NCI-H774 (cell line): Measurements from ENCODE around the gene HSF5.
"Not testable (repeated sequence)": the region's sequence is repeated elsewhere in the genome, so short reads cannot be mapped to it uniquely, and the experiment has no call there.

Source experiments
- DNase-seq: peaks from one replicate; lab custom pipeline; 2025; lab: John Stamatoyannopoulos, UW

HSF5 gene

GRCh38 chr17:58412961-58413586, 75.1 kb downstream of the HSF5 start:
- DNase-seq, result no peak

- DNase-seq, result no peak
Measured at GRCh38 chr17:58412064-58412703, 76.0 kb downstream of the HSF5 start.

- no peak for DNase-seq
Measured at GRCh38 chr17:58411408-58411894, 76.8 kb downstream of the HSF5 start.

GRCh38 chr17:58410714-58411407, 77.3 kb downstream of the HSF5 start:
- no peak for DNase-seq

GRCh38 chr17:58409432-58409831, 78.8 kb downstream of the HSF5 start:
- no peak for DNase-seq

- no peak for DNase-seq
Measured at GRCh38 chr17:58403311-58403710, 84.9 kb downstream of the HSF5 start.

GRCh38 chr17:58402679-58403078, 85.5 kb downstream of the HSF5 start:
- DNase-seq, result no peak

GRCh38 chr17:58402047-58402446, 86.2 kb downstream of the HSF5 start:
- DNase-seq, result no peak

- DNase-seq, result peak; percentile 39
Measured at GRCh38 chr17:58401287-58401686, 86.9 kb downstream of the HSF5 start.

GRCh38 chr17:58400826-58401225, 87.4 kb downstream of the HSF5 start:
- DNase-seq, result no peak

GRCh38 chr17:58399974-58400373, 88.2 kb downstream of the HSF5 start:
- DNase-seq, result no peak

GRCh38 chr17:58398574-58399266, 89.5 kb downstream of the HSF5 start:
- no peak for DNase-seq

GRCh38 chr17:58397421-58397820, 90.8 kb downstream of the HSF5 start:
- DNase-seq, result not testable (repeated sequence)

GRCh38 chr17:58396173-58396572, 92.0 kb downstream of the HSF5 start:
- DNase-seq, result no peak

- no peak for DNase-seq
Measured at GRCh38 chr17:58394534-58395223, 93.5 kb downstream of the HSF5 start.

GRCh38 chr17:58391302-58391984, 96.8 kb downstream of the HSF5 start:
- DNase-seq, result peak; percentile 88

- DNase-seq, result no peak
Measured at GRCh38 chr17:58390884-58391283, 97.3 kb downstream of the HSF5 start.

GRCh38 chr17:58388302-58389190, 99.7 kb downstream of the HSF5 start:
- no peak for DNase-seq

- no peak for DNase-seq
Measured at GRCh38 chr17:58387834-58388233, 100.4 kb downstream of the HSF5 start.

GRCh38 chr17:58386708-58387107, 101.5 kb downstream of the HSF5 start:
- DNase-seq, result no peak
